A549 (cell line): ENCODE data around the gene TMEM154.

Experiments
- CHD2 ChIP-seq: fragments of 150-350 bp; IDR thresholded peaks from 2 replicates; pipeline ENCODE4 v1.6.1; 2014; ENCODE audit warnings: low read length; ENCODE audit not compliant: partially characterized antibody
- CHD4 ChIP-seq: fragments of 200-600 bp; sonication (generic); IDR thresholded peaks from 2 replicates; pipeline ENCODE4 v1.6.1; 2016; ENCODE audit warnings: antibody characterized with exemption, mild to moderate bottlenecking, borderline replicate concordance
- EHMT2 ChIP-seq: fragments of 200-600 bp; sonication (generic); IDR thresholded peaks from 2 replicates; pipeline ENCODE4 v1.6.1; 2016; ENCODE audit warnings: antibody characterized with exemption, low read depth, mild to moderate bottlenecking, moderate library complexity
- EP300 ChIP-seq, 2 experiments: fragments of >200 bp; sonication (Bioruptor Twin); formaldehyde crosslinking; IDR thresholded peaks; 2 replicates in 1 of 2; 3 replicates in 1 of 2; pipeline ENCODE4 v1.6.1; 2016 to 2017
- FOSB ChIP-seq: fragments of 250-450 bp; sonication (Bioruptor Pico); IDR thresholded peaks from 2 replicates; pipeline ENCODE4 v1.5.0; 2020; ENCODE audit warnings: mild to moderate bottlenecking, moderate library complexity
- MYC ChIP-seq: IDR thresholded peaks from 2 replicates; pipeline ENCODE4 v1.6.1; 2012; ENCODE audit warnings: mild to moderate bottlenecking, inconsistent platforms, low read length, improper control_type of control experiment, borderline replicate concordance
- TF ChIP-seq, protein P1 (sequence below): fragments of >200 bp; sonication (Bioruptor Twin); formaldehyde crosslinking; IDR thresholded peaks from 3 replicates; pipeline ENCODE4 v1.5.1; 2016
- TF ChIP-seq, protein P2 (sequence below): IDR thresholded peaks from 2 replicates; pipeline ENCODE4 v1.6.1; 2012

DNA sequence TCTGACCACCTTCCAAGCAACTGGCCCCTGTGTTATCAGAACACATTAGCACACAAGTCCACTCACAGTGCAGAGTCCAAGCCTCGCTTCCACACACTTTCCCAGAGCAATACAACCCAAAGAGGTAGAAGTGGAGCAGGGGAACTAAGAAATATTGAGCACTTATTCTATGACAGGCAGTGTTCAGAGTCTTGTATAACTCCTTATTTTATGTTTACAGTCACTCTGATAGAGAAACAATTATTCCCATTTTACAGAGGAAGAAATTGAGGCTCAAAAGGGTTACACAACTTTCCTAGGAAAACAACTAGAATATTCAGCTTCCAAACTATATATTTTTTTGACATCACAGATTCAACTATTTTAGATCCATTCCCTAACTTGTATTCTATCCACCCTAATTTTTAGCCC, 18.3 kb upstream of the TMEM154 start:
- TF ChIP-seq MYC, result no peak
- TF ChIP-seq, protein P1, sequence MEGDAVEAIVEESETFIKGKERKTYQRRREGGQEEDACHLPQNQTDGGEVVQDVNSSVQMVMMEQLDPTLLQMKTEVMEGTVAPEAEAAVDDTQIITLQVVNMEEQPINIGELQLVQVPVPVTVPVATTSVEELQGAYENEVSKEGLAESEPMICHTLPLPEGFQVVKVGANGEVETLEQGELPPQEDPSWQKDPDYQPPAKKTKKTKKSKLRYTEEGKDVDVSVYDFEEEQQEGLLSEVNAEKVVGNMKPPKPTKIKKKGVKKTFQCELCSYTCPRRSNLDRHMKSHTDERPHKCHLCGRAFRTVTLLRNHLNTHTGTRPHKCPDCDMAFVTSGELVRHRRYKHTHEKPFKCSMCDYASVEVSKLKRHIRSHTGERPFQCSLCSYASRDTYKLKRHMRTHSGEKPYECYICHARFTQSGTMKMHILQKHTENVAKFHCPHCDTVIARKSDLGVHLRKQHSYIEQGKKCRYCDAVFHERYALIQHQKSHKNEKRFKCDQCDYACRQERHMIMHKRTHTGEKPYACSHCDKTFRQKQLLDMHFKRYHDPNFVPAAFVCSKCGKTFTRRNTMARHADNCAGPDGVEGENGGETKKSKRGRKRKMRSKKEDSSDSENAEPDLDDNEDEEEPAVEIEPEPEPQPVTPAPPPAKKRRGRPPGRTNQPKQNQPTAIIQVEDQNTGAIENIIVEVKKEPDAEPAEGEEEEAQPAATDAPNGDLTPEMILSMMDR, result no peak
- TF ChIP-seq CHD4, result no peak
- TF ChIP-seq, protein P2, sequence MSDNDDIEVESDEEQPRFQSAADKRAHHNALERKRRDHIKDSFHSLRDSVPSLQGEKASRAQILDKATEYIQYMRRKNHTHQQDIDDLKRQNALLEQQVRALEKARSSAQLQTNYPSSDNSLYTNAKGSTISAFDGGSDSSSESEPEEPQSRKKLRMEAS, result no peak
- no peak for TF ChIP-seq EP300 (IDR thresholded peaks at IDR 0.05)
- no peak for TF ChIP-seq CHD2
- TF ChIP-seq EHMT2, result no peak
- no peak for TF ChIP-seq FOSB (CRISPR knock-in tag)
